GM12878 (cell line): ENCODE data around the gene EPB41L2. TPM values are rescaled to one million over a fixed set of nuclear protein-coding genes. Genes with fewer than 3 reads are reported as not detected.

Source experiments
- ATAC-seq: fragments of 200-7000 bp; cut with Tn5 transposase; 3 replicates; pipeline ENCODE4 v1.9.1; 2020; ENCODE audit warnings: mild to moderate bottlenecking, moderate library complexity
- BruUV-seq: library from RNA; stranded (reverse); fragments of 400-500 nt; replicated peaks from 2 replicates; lab custom pipeline; 2021; lab: Mats Ljungman, UMichigan
- CTCF ChIA-PET: fragments of 300-600 bp; sonication (Branson Sonifier 250); formaldehyde crosslinking; extraction: SDS; loops from one replicate; lab custom pipeline; 2021; ENCODE audit warnings: inconsistent platforms; lab: Yijun Ruan, JAX
- POLR2A ChIA-PET: fragments of 350-600 bp; formaldehyde crosslinking; extraction: SDS; loops from one replicate; lab custom pipeline; 2021; ENCODE audit warnings: inconsistent platforms; lab: Charles Lee
- RAD21 ChIA-PET: fragments of 300-600 bp; sonication (Branson Sonifier 250); formaldehyde crosslinking; loops from one replicate; lab custom pipeline; 2023; ENCODE audit warnings: antibody characterized with exemption; ENCODE audit not compliant: unreplicated experiment; lab: Charles Lee
- SMC1A ChIA-PET: fragments of 300-600 bp; sonication (Branson Sonifier 250); formaldehyde crosslinking; loops from one replicate; lab custom pipeline; 2023; ENCODE audit not compliant: unreplicated experiment, uncharacterized antibody; lab: Charles Lee
- DNase-seq: peaks from one replicate; pipeline ENCODE4 v3.0.0-alpha.2; 2011; ENCODE audit warnings: low read depth, low spot score
- FAIRE-seq: peaks from 3 replicates; lab custom pipeline; 2011; peaks lifted over from hg19 to GRCh38; lab: Jason Lieb, UNC
- H2AFZ ChIP-seq: 2 replicates; pipeline ENCODE4 v1.6.0; 2011; ENCODE audit warnings: low read depth, low read length, control low read depth; ENCODE audit not compliant: control insufficient read depth
- H3K27ac ChIP-seq: 2 replicates; pipeline ENCODE4 v1.5.1; 2011; ENCODE audit warnings: control low read depth; ENCODE audit not compliant: control insufficient read depth, insufficient read depth
- H3K27me3 ChIP-seq, 2 experiments: replicated peaks in 1 of 2; 2 replicates each; pipeline versions ENCODE4 v1.6.0 to v1.6.1; 2011; ENCODE audit warnings: low read length in 1 of 2; ENCODE audit not compliant: control insufficient read depth in 2 of 2, insufficient read depth in 2 of 2
- H3K36me3 ChIP-seq, 2 experiments: 2 replicates each; pipeline ENCODE4 v1.5.1; 2011; ENCODE audit warnings: low read length in 1 of 2; ENCODE audit not compliant: control insufficient read depth in 2 of 2, insufficient read depth in 2 of 2
- H3K4me1 ChIP-seq: 2 replicates; pipeline ENCODE4 v1.6.1; 2011; ENCODE audit warnings: mild to moderate bottlenecking, low read length, moderate library complexity, mixed read lengths; ENCODE audit not compliant: control insufficient read depth, insufficient read depth
- H3K4me2 ChIP-seq: 2 replicates; pipeline ENCODE4 v1.6.0; 2011; ENCODE audit warnings: control low read depth; ENCODE audit not compliant: control insufficient read depth, insufficient read depth
- H3K4me3 ChIP-seq: fragments of 200-600 bp; sonication (generic); 2 replicates; pipeline ENCODE4 v1.5.1; 2016
- H3K79me2 ChIP-seq: 2 replicates; pipeline ENCODE4 v1.6.0; 2011; ENCODE audit warnings: low read length; ENCODE audit not compliant: control insufficient read depth, insufficient read depth
- H3K9ac ChIP-seq: 2 replicates; pipeline ENCODE4 v1.8.0; 2011; ENCODE audit warnings: low read length, control low read depth, mixed read lengths; ENCODE audit not compliant: control insufficient read depth, insufficient read depth
- H3K9me3 ChIP-seq: replicated peaks from 3 replicates; pipeline ENCODE4 v1.5.1; 2011; ENCODE audit warnings: mild to moderate bottlenecking, low read length; ENCODE audit not compliant: control insufficient read depth, insufficient read depth
- H4K20me1 ChIP-seq: 2 replicates; pipeline ENCODE4 v1.6.0; 2011; ENCODE audit not compliant: control insufficient read depth, insufficient read depth
- ATF2 ChIP-seq: IDR thresholded peaks from 2 replicates; pipeline ENCODE4 v1.6.1; 2012; ENCODE audit warnings: low read length, inconsistent platforms
- CHD4 ChIP-seq: fragments of 200-600 bp; sonication (generic); IDR thresholded peaks from 2 replicates; pipeline ENCODE4 v1.6.1; 2016; ENCODE audit warnings: mild to moderate bottlenecking
- CTCF ChIP-seq, 3 experiments: IDR thresholded peaks in 2 of 3; conservative IDR thresholded peaks in 1 of 3; 2 replicates each; pipeline ENCODE4 v1.5.1; 2011; ENCODE audit warnings: low read depth in 3 of 3, low read length in 3 of 3, mild to moderate bottlenecking in 3 of 3, control low read depth in 2 of 3, moderate library complexity in 2 of 3, inconsistent platforms in 1 of 3, mixed read lengths in 1 of 3; ENCODE audit not compliant: control insufficient read depth in 2 of 3, insufficient read depth in 1 of 3; ENCODE audit errors: extremely low read depth in 1 of 3
- E4F1 ChIP-seq: fragments of 450-650 bp; IDR thresholded peaks from 2 replicates; pipeline ENCODE4 v1.6.1; 2018; ENCODE audit warnings: borderline replicate concordance, mild to moderate bottlenecking; ENCODE audit not compliant: partially characterized antibody
- FOXM1 ChIP-seq: IDR thresholded peaks from 2 replicates; pipeline ENCODE4 v1.6.1; 2012; ENCODE audit warnings: low read depth, mild to moderate bottlenecking, inconsistent platforms, low read length, moderate library complexity
- MAX ChIP-seq: IDR thresholded peaks from 2 replicates; pipeline ENCODE4 v1.6.1; 2012; ENCODE audit warnings: low read depth, low read length, improper control_type of control experiment
- PKNOX1 ChIP-seq: fragments of 450-650 bp; IDR thresholded peaks from 2 replicates; pipeline ENCODE4 v1.6.1; 2016; ENCODE audit warnings: mild to moderate bottlenecking
- SP1 ChIP-seq: IDR thresholded peaks from one replicate; pipeline ENCODE4 v1.6.1; 2011; ENCODE audit warnings: low read depth, low read length
- SREBF2 ChIP-seq: IDR thresholded peaks from 2 replicates; pipeline ENCODE4 v1.6.1; 2012; ENCODE audit warnings: mild to moderate bottlenecking, low read length
- STAT3 ChIP-seq: IDR thresholded peaks from 2 replicates; pipeline ENCODE4 v1.6.1; 2011; ENCODE audit warnings: low read depth, low read length, improper control_type of control experiment
- SUZ12 ChIP-seq: fragments of 200-600 bp; sonication (generic); IDR thresholded peaks from one replicate; pipeline ENCODE4 v1.6.1; 2018; ENCODE audit warnings: antibody characterized with exemption, mild to moderate bottlenecking; ENCODE audit not compliant: unreplicated experiment
- USF2 ChIP-seq: IDR thresholded peaks from 2 replicates; pipeline ENCODE4 v1.6.1; 2011; ENCODE audit warnings: low read depth, low read length, improper control_type of control experiment, borderline replicate concordance
- YBX1 ChIP-seq: fragments of 450-650 bp; IDR thresholded peaks from 2 replicates; pipeline ENCODE4 v1.6.1; 2016; ENCODE audit warnings: antibody characterized with exemption
- ZNF274 ChIP-seq: IDR thresholded peaks from one replicate; pipeline ENCODE4 v1.8.0; 2011; ENCODE audit not compliant: insufficient read length, insufficient read depth
- ZSCAN29 ChIP-seq: fragments of 450-650 bp; IDR thresholded peaks from 2 replicates; pipeline ENCODE4 v1.6.1; 2017; ENCODE audit warnings: mild to moderate bottlenecking, moderate library complexity
- WGBS: methylation state at CpG from one replicate; pipeline ENCODE4 v1.1.6; 2016; ENCODE audit warnings: low lambda C conversion rate; ENCODE audit not compliant: insufficient replicate concordance, insufficient coverage; ENCODE audit errors: missing lambda C conversion rate; 5-methylcytosine and 5-hydroxymethylcytosine counted together
- in situ Hi-C: fragments of 300-500 bp; cut with MboI; formaldehyde crosslinking; loops from 9 replicates; pipeline ENCODE4 v1.14.3; 2018; ENCODE audit warnings: mixed read lengths
- intact Hi-C: fragments of 100-400 bp; cut with micrococcal nuclease; formaldehyde crosslinking; loops from one replicate; pipeline ENCODE4 v1.14.2; 2022; ENCODE audit not compliant: unreplicated experiment
- polyA plus RNA-seq, 11 experiments: library from polyadenylated mRNA; depleted of rRNA in 4 of 11; unstranded in 6 of 11; stranded (reverse) in 5 of 11; fragments of >200 nt; fragmentation: Nextera tagmentation in 4 of 11; fragmentation: Illumina TruSeq in 1 of 11; extraction: Ambion mirVana in 4 of 11; extraction: Trizol in 1 of 11; gene quantifications; 1 replicate in 1 of 11; 2 replicates in 10 of 11; pipeline versions ENCODE4 v1.2.1 to v1.2.3, GENCODE V29; 2011 to 2016; ENCODE audit warnings: inconsistent platforms in 2 of 11, missing spikeins in 2 of 11, low read depth in 1 of 11
- total RNA-seq, 4 experiments: library from RNA; depleted of rRNA in 3 of 4; stranded (reverse); fragments of >200 nt in 3 of 4; fragmentation: Illumina TruSeq in 1 of 4; extraction: Trizol in 1 of 4; gene quantifications; 2 replicates each; pipeline versions ENCODE4 v1.2.1 to v1.2.3, GENCODE V29; 2013 to 2021

The EPB41L2 gene
- total and polyA plus RNA-seq, 10 of the 15 experiments (the other 5 are each of a cell fraction or from before 2014, with no cell fraction given) = 7.4 to 41.6 (median 19.0) TPM

- Histone ChIP-seq H3K79me2 (peaks cover 4% of the 10 kb centered on the region), H3K4me1 (no peaks in the 10 kb centered on the region), H3K4me2 (no peak overlapping the region), H3K4me3 (no peak overlapping the region), H3K36me3 (no peaks in the 10 kb centered on the region), H3K27me3 (no peaks in the 10 kb centered on the region), H3K27ac (no peak overlapping the region), H4K20me1 (no peaks in the 10 kb centered on the region), H2AFZ (no peak overlapping the region), H3K9me3 (peaks cover 20% of the 10 kb centered on the region), H3K9ac (no peak overlapping the region)
- in situ Hi-C loops = no loop called here
- no TSS peak for BruUV-seq
- WGBS = 94% methylated on average over 1 of the region's 1 CpG
- DNase-seq (no peak), ATAC-seq (no peak), FAIRE-seq (no peak)
- POLR2A ChIA-PET = no interaction called here
- CTCF ChIA-PET = no interaction called here
- SMC1A ChIA-PET = no interaction called here
- RAD21 ChIA-PET = no interaction called here
- intact Hi-C loops = no loop called here
- TF ChIP-seq FOXM1 = no peak
- TF ChIP-seq CTCF (IDR thresholded peaks at IDR 0.05 in 2 of 3, conservative IDR thresholded peaks at IDR 0.05 in 1 of 3; ENCODE audit: control insufficient read depth in 2 of 3, extremely low read depth in 1 of 3, insufficient read depth in 1 of 3, low read depth in 3 of 3, low read length in 3 of 3) = no peak
- no peak for TF ChIP-seq YBX1
- TF ChIP-seq STAT3 = no peak
- TF ChIP-seq CHD4 = no peak
- TF ChIP-seq SREBF2 = no peak
- TF ChIP-seq SUZ12 = no peak
- no peak for TF ChIP-seq USF2
- no peak for TF ChIP-seq MAX
- TF ChIP-seq SP1 = no peak
- no peak for TF ChIP-seq ZSCAN29
- TF ChIP-seq PKNOX1 = no peak
- no peak for TF ChIP-seq ATF2
- TF ChIP-seq ZNF274 = no peak
- TF ChIP-seq E4F1 = no peak
These were observed 11.7 kb downstream of the EPB41L2 start for GRCh38 chr6:131051341-131051740.
